PC-3 (cell line): ENCODE results near the gene C1orf105. TPM values are rescaled to one million over a fixed set of nuclear protein-coding genes. Genes with fewer than 3 reads are reported as not detected.
A peak's percentile ranks its signal among the peaks of the same experiment; 100 is the strongest.

Experiments
- ATAC-seq: fragments of 200-7000 bp; cut with Tn5 transposase; 2 replicates; pipeline ENCODE4 v1.9.1; 2020; ENCODE audit warnings: mild to moderate bottlenecking, moderate library complexity
- BruUV-seq: library from RNA; stranded (reverse); fragments of 400-500 nt; replicated peaks from 2 replicates; lab custom pipeline; 2021; lab: Mats Ljungman, UMichigan
- CTCF ChIA-PET: fragments of 300-600 bp; sonication (Branson Sonifier 250); formaldehyde crosslinking; loops from one replicate; lab custom pipeline; 2022; ENCODE audit warnings: antibody characterized with exemption; lab: Charles Lee
- POLR2A ChIA-PET: fragments of 300-600 bp; sonication (Branson Sonifier 250); formaldehyde crosslinking; loops from one replicate; lab custom pipeline; 2022; ENCODE audit warnings: antibody characterized with exemption; ENCODE audit not compliant: unreplicated experiment; lab: Charles Lee
- DNase-seq: peaks from one replicate; pipeline ENCODE4 v3.0.0-alpha.2; 2015
- H2AFZ ChIP-seq: fragments of 300-600 bp; sonication (generic); 2 replicates; pipeline ENCODE4 v1.6.0; 2016; ENCODE audit warnings: antibody characterized with exemption, low read length
- H3F3A ChIP-seq: fragments of 300-600 bp; sonication (generic); one replicate; pipeline ENCODE4 v1.6.0; 2017; ENCODE audit warnings: antibody characterized with exemption, low read length, control low read depth, mild to moderate bottlenecking; ENCODE audit not compliant: unreplicated experiment
- H3K27ac ChIP-seq: fragments of 300-600 bp; sonication (generic); 2 replicates; pipeline ENCODE4 v1.5.1; 2016; ENCODE audit warnings: mild to moderate bottlenecking, low read length
- H3K27me3 ChIP-seq: fragments of 300-600 bp; sonication (generic); 2 replicates; pipeline ENCODE4 v1.6.1; 2016; ENCODE audit warnings: low read length, mixed read lengths
- H3K36me3 ChIP-seq: fragments of 300-600 bp; sonication (generic); 2 replicates; pipeline ENCODE4 v1.6.1; 2016; ENCODE audit warnings: low read depth, mixed run types, low read length, mixed read lengths
- H3K4me1 ChIP-seq: fragments of 300-600 bp; sonication (generic); 2 replicates; pipeline ENCODE4 v1.5.1; 2016; ENCODE audit warnings: low read length; ENCODE audit not compliant: insufficient read depth
- H3K4me2 ChIP-seq: fragments of 300-600 bp; sonication (generic); 2 replicates; pipeline ENCODE4 v1.6.0; 2016; ENCODE audit warnings: low read length
- H3K4me3 ChIP-seq: fragments of 300-600 bp; sonication (generic); 2 replicates; pipeline ENCODE4 v1.5.1; 2016; ENCODE audit warnings: mild to moderate bottlenecking, low read length, mixed read lengths
- H3K79me2 ChIP-seq: fragments of 300-600 bp; sonication (generic); 2 replicates; pipeline ENCODE4 v1.6.1; 2017; ENCODE audit warnings: low read length, mixed read lengths
- H3K9ac ChIP-seq: fragments of 300-600 bp; sonication (generic); 2 replicates; pipeline ENCODE4 v1.6.0; 2016; ENCODE audit warnings: mild to moderate bottlenecking, low read length
- H3K9me2 ChIP-seq: fragments of 300-600 bp; sonication (generic); replicated peaks from 2 replicates; pipeline ENCODE4 v1.6.1; 2016; ENCODE audit warnings: mixed run types, low read length, mixed read lengths
- H3K9me3 ChIP-seq: fragments of 300-600 bp; sonication (generic); 2 replicates; pipeline ENCODE4 v1.6.1; 2016; ENCODE audit warnings: low read length, mixed read lengths
- H4K20me1 ChIP-seq: fragments of 300-600 bp; sonication (generic); 2 replicates; pipeline ENCODE4 v1.6.1; 2016; ENCODE audit warnings: low read length, mixed read lengths
- EZH2 ChIP-seq: fragments of 300-600 bp; sonication (generic); IDR thresholded peaks from one replicate; pipeline ENCODE4 v1.6.1; 2017; ENCODE audit warnings: antibody characterized with exemption, mild to moderate bottlenecking, low read length; ENCODE audit not compliant: unreplicated experiment
- EZH2phosphoT487 ChIP-seq: fragments of 300-600 bp; sonication (generic); IDR thresholded peaks from 2 replicates; pipeline ENCODE4 v1.6.1; 2018; ENCODE audit warnings: mild to moderate bottlenecking, antibody characterized with exemption, low read length, borderline replicate concordance
- intact Hi-C: fragments of 100-400 bp; cut with micrococcal nuclease; formaldehyde crosslinking; loops from 2 replicates; pipeline ENCODE4 v1.9.0; 2023
- total RNA-seq: library from RNA; depleted of rRNA; stranded (reverse); fragments of >200 nt; gene quantifications from 2 replicates; pipeline ENCODE4 v1.2.3, GENCODE V29; 2014
- TF ChIP-seq, protein P1 (sequence below): fragments of 300-600 bp; sonication (generic); conservative IDR thresholded peaks from 2 replicates; pipeline ENCODE4 v1.5.1; 2017; ENCODE audit warnings: antibody characterized with exemption, low read depth, mild to moderate bottlenecking, low read length

C1orf105 gene
- total RNA-seq, 1 experiment from 2014 or later: not detected

DNA sequence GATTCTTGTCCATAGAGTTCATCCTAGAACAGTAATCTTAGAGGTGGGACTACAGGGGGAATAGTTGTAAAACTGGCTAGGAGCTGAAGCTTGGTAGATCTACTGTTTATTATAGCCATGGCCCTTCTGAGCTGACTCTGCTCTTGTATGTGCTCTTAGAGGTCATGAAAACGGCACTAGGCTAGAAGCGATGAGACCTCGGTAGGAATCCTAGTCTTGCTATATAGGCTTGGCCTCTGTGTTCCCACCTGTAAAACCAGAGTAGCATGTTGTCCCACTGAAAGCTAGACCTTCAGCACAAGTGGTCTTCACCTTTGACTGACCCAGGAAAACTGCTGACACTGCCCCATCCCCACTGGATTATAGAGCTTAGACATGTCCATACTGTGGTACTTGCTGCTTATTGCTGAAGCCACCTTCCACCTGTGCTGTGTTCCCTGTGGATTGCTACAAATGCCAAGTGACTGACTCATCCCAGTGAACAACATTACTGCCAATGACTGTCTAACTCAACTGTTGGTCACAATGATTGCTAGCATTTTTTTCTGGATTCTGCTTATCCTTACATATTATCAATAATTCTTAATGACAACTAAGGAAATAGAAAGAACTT, 46.4 kb downstream of the C1orf105 start:
- no peaks in the 10 kb centered on the region for H3K27me3 ChIP-seq
- no peaks in the 10 kb centered on the region for H3K9me3 ChIP-seq
- peak; percentile 98 for DNase-seq
- no peaks in the 10 kb centered on the region for H3K9me2 ChIP-seq
- ChIA-PET POLR2A (no interaction called here), CTCF (no interaction called here)
- no peak overlapping the region for H3K9ac ChIP-seq
- H3F3A ChIP-seq: no peaks in the 10 kb centered on the region
- peak; percentile 100 for ATAC-seq
- no peaks in the 10 kb centered on the region for H3K79me2 ChIP-seq
- H3K36me3 ChIP-seq: no peaks in the 10 kb centered on the region
- no peak overlapping the region for H2AFZ ChIP-seq
- no peak overlapping the region for H3K27ac ChIP-seq
- H3K4me1 ChIP-seq: peaks cover 23% of the 10 kb centered on the region
- BruUV-seq: no TSS peak
- no peak overlapping the region for H3K4me3 ChIP-seq
- TF ChIP-seq, protein P1, sequence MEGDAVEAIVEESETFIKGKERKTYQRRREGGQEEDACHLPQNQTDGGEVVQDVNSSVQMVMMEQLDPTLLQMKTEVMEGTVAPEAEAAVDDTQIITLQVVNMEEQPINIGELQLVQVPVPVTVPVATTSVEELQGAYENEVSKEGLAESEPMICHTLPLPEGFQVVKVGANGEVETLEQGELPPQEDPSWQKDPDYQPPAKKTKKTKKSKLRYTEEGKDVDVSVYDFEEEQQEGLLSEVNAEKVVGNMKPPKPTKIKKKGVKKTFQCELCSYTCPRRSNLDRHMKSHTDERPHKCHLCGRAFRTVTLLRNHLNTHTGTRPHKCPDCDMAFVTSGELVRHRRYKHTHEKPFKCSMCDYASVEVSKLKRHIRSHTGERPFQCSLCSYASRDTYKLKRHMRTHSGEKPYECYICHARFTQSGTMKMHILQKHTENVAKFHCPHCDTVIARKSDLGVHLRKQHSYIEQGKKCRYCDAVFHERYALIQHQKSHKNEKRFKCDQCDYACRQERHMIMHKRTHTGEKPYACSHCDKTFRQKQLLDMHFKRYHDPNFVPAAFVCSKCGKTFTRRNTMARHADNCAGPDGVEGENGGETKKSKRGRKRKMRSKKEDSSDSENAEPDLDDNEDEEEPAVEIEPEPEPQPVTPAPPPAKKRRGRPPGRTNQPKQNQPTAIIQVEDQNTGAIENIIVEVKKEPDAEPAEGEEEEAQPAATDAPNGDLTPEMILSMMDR: no peak
- intact Hi-C loops: loop anchor here (2.0 kb wide), 1 partner anchor 16 kb away; no protein-coding TSS in a partner anchor
- H3K4me2 ChIP-seq: peak overlapping the region; percentile 9
- H4K20me1 ChIP-seq: no peaks in the 10 kb centered on the region

DNA sequence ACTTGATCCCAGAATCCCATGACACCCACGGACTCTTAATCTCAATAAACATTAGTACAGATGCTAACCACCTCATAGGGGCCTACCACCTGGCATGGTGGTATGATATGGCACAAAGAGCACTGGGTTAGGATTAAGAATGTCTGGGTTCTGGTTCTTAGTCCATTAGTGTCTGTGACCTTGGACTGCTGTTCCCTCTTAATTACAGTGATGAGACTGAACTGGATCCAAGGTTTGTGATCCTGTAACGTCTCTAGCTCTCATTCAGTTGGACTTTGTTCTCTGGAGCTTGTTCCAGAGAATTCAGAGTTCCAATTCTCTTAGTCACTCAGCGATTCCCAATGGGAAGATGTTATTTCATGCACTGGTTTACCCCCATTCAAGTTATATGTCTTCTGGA, 47.0 kb downstream of the C1orf105 start:
- DNase-seq (peak; percentile 53), ATAC-seq (peak; percentile 24)
- ChIA-PET CTCF (no interaction called here), POLR2A (interaction anchor here (0.6 kb wide), 1 partner anchor 65 kb away, joined by 3 read pairs; no protein-coding TSS in a partner anchor)
- Histone ChIP-seq H3F3A (no peaks in the 10 kb centered on the region), H3K9me2 (no peaks in the 10 kb centered on the region), H3K4me1 (peaks cover 29% of the 10 kb centered on the region), H4K20me1 (no peaks in the 10 kb centered on the region), H3K9ac (no peak overlapping the region), H3K27ac (no peak overlapping the region), H3K4me3 (no peak overlapping the region), H3K27me3 (no peaks in the 10 kb centered on the region), H3K4me2 (peak overlapping the region; percentile 9; the same call in 1 of the 2 replicates), H3K9me3 (no peaks in the 10 kb centered on the region), H3K79me2 (no peaks in the 10 kb centered on the region), H3K36me3 (no peaks in the 10 kb centered on the region), H2AFZ (no peak overlapping the region)
- BruUV-seq: no TSS peak
- TF ChIP-seq, protein P1: no peak
- TF ChIP-seq EZH2: no peak
- intact Hi-C loops: loop anchor here (2.0 kb wide), 1 partner anchor 17 kb away; no protein-coding TSS in a partner anchor

DNA sequence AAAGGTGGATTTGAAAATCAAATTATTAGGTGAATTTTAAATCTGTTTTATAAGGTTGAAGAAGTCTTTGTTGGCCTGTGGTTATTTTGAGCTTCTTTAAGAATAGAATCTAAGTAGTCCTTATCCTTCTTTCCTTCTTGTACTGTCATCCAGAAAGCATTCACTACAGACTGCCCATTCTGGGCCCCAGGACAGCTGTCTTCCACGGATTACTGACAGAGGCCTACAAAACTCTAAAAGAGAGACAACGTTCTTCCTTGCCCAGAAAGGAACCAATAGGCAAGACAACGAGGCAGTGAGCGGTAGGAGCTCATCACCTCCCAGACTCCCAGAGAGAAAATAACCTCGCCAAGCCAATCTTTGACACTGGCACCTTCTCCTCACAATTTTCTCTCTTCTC, 47.8 kb downstream of the C1orf105 start:
- intact Hi-C loops: no loop called here
- no TSS peak for BruUV-seq
- no peaks in the 10 kb centered on the region for H3K27me3 ChIP-seq
- H3F3A ChIP-seq: no peaks in the 10 kb centered on the region
- H3K9me3 ChIP-seq: no peaks in the 10 kb centered on the region
- ChIA-PET POLR2A (no interaction called here), CTCF (no interaction called here)
- no peaks in the 10 kb centered on the region for H3K79me2 ChIP-seq
- no peak overlapping the region for H3K27ac ChIP-seq
- H3K4me3 ChIP-seq: no peak overlapping the region
- TF ChIP-seq EZH2 (no peak), EZH2phosphoT487 (no peak)
- TF ChIP-seq, protein P1: no peak
- no peaks in the 10 kb centered on the region for H4K20me1 ChIP-seq
- ATAC-seq: no peak
- H3K9me2 ChIP-seq: no peaks in the 10 kb centered on the region
- no peak overlapping the region for H3K4me2 ChIP-seq
- H3K9ac ChIP-seq: no peak overlapping the region
- H3K36me3 ChIP-seq: no peaks in the 10 kb centered on the region
- H2AFZ ChIP-seq: no peak overlapping the region
- DNase-seq: no peak
- peaks cover 31% of the 10 kb centered on the region for H3K4me1 ChIP-seq
